Lower leg skin (tissue), 4 donors: ENCODE data around the gene TPSAB1. TPM values are rescaled to one million over a fixed set of nuclear protein-coding genes. Genes with fewer than 3 reads are reported as not detected.

ENCODE experiments used
- DNase-seq, 2 donors: peaks; one replicate each; pipeline ENCODE4 v3.0.0-alpha.2; 2019; ENCODE audit warnings: low spot score in 2 of 2
- H3K4me3 ChIP-seq: fragments of 200-600 bp; sonication (generic); 2 replicates; pipeline ENCODE4 v1.5.1; 2017; ENCODE audit warnings: mild to moderate bottlenecking, low read depth; ENCODE audit not compliant: poor library complexity, severe bottlenecking
- CTCF ChIP-seq, 3 donors: fragments of 450-650 bp; IDR thresholded peaks; one replicate each; pipeline ENCODE4 v1.5.1; 2016; ENCODE audit warnings: antibody characterized with exemption in 3 of 3, mild to moderate bottlenecking in 3 of 3, moderate library complexity in 2 of 3
- POLR2A ChIP-seq, 2 donors: fragments of 450-650 bp; IDR thresholded peaks; one replicate each; pipeline ENCODE4 v1.6.1; 2016 to 2017; ENCODE audit warnings: antibody characterized with exemption in 2 of 2, mild to moderate bottlenecking in 1 of 2, moderate library complexity in 1 of 2
- WGBS, 2 donors: methylation state at CpG; one replicate each; pipeline ENCODE4 v1.1.5; 2018; 5-methylcytosine and 5-hydroxymethylcytosine counted together
- intact Hi-C: fragments of 100-400 bp; cut with DNase I; formaldehyde crosslinking; loops from one replicate; pipeline ENCODE4 v1.15.0; 2023; ENCODE audit warnings: low total_unique reads
- total RNA-seq, 4 donors: library from RNA; depleted of rRNA; stranded (reverse); fragments of >200 nt; gene quantifications; one replicate each; pipeline ENCODE4 v1.1.0, GENCODE V29; 2016

The TPSAB1 gene
- total RNA-seq, 4 donors from 2014 or later: 16.4 to 93.5 (median 29.8) TPM

- no peak for TF ChIP-seq POLR2A (IDR thresholded peaks at IDR 0.05)
- no peak for TF ChIP-seq CTCF (IDR thresholded peaks at IDR 0.05)
- WGBS, 2 donors: 77 to 84% methylated on average over 25 of the region's 25 CpGs
- H3K4me3 ChIP-seq: no peak overlapping the region
- DNase-seq: no peak
- intact Hi-C loops: no loop called here
These were observed 26.6 kb upstream of the TPSAB1 start for GRCh38 chr16:1213796-1214372.

DNA sequence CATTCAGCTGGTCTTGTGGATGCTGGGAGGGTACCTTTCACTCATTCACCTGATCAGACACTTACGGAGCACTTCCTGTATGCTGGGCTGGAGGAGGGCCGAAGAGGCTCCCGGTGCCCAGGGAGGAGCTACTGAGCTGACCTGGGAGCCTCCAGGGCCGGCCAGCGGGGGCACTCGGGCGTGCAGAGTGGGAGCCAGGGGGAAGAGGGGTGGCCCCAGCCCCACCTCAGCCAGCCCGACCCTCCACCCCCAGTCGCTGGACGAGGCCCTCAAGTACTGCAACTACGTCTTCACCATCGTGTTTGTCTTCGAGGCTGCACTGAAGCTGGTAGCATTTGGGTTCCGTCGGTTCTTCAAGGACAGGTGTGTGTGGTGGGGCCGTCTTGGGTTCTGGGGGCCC lies 25.8 kb upstream of the TPSAB1 start:
- no peak for TF ChIP-seq CTCF (IDR thresholded peaks at IDR 0.05)
- WGBS, 2 donors: 80 to 84% methylated on average over 3 to 9 of the region's 16 CpGs
- DNase-seq: no peak
- H3K4me3 ChIP-seq: no peak overlapping the region
- intact Hi-C loops: no loop called here

GRCh38 chr16:1215574-1216295 lies 24.8 kb upstream of the TPSAB1 start:
- TF ChIP-seq POLR2A (IDR thresholded peaks at IDR 0.05): no peak
- no peak for TF ChIP-seq CTCF (IDR thresholded peaks at IDR 0.05)
- no peak overlapping the region for H3K4me3 ChIP-seq
- DNase-seq: no peak
- intact Hi-C loops: no loop called here
- 76 to 80% methylated on average over 26 to 29 of the region's 32 CpGs for WGBS, 2 donors

DNA sequence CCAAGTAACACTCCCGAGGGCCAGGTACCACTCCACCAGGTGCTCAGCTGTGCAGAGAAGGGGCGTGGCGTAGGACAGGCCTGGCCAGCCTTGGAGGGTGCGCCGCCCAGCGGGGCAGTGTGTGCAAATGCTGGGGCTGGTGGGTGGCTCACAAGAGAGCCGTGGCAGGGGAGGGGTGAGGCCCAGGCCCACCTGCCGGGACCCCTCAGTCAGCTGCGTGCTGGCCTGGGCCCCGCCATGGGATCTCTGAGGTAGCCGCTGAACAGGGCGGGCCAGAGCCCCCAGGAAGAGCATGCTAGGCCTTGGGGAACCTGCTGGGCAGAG lies 24.2 kb upstream of the TPSAB1 start:
- H3K4me3 ChIP-seq: no peak overlapping the region
- DNase-seq: no peak
- TF ChIP-seq POLR2A (IDR thresholded peaks at IDR 0.05) (no peak), CTCF (IDR thresholded peaks at IDR 0.05) (no peak)
- WGBS, 2 donors: 84 to 88% methylated on average over 12 of the region's 12 CpGs
- intact Hi-C loops: no loop called here

- no peak for DNase-seq
- H3K4me3 ChIP-seq: no peak overlapping the region
- TF ChIP-seq POLR2A (IDR thresholded peaks at IDR 0.05): no peak
- no peak for TF ChIP-seq CTCF (IDR thresholded peaks at IDR 0.05)
- intact Hi-C loops: no loop called here
- WGBS, 2 donors: 52 to 67% methylated on average over 27 to 32 of the region's 32 CpGs
These were observed 23.7 kb upstream of the TPSAB1 start for GRCh38 chr16:1216681-1217400.
